SJSA1 (cell line): ENCODE results near the gene NKTR. TPM values are rescaled to one million over a fixed set of nuclear protein-coding genes. Genes with fewer than 3 reads are reported as not detected.
"Not testable (repeated sequence)": the region's sequence is repeated elsewhere in the genome, so short reads cannot be mapped to it uniquely, and the experiment has no call there.

Experiments
- DNase-seq, 2 experiments: peaks; one replicate each; pipeline ENCODE4 v3.0.0-alpha.2; 2015 to 2020; ENCODE audit warnings: low spot score in 2 of 2, low read depth in 1 of 2
- H3K27ac ChIP-seq: fragments of 250-450 bp; sonication (Bioruptor Pico); 2 replicates; pipeline ENCODE4 v1.5.1; 2020; ENCODE audit warnings: mild to moderate bottlenecking, moderate library complexity
- H3K27me3 ChIP-seq: fragments of 250-450 bp; sonication (Bioruptor Pico); replicated peaks from 2 replicates; pipeline ENCODE4 v1.5.1; 2020; ENCODE audit warnings: mild to moderate bottlenecking, moderate library complexity
- H3K36me3 ChIP-seq: fragments of 250-450 bp; sonication (Bioruptor Pico); 2 replicates; pipeline ENCODE4 v1.5.1; 2020; ENCODE audit warnings: mild to moderate bottlenecking
- H3K4me1 ChIP-seq: fragments of 250-450 bp; sonication (Bioruptor Pico); replicated peaks from 2 replicates; pipeline ENCODE4 v1.6.1; 2021; ENCODE audit warnings: mild to moderate bottlenecking
- H3K4me3 ChIP-seq: fragments of 250-450 bp; sonication (Bioruptor Pico); 2 replicates; pipeline ENCODE4 v1.5.1; 2020; ENCODE audit warnings: mild to moderate bottlenecking
- H3K9me3 ChIP-seq: fragments of 250-450 bp; sonication (Bioruptor Pico); replicated peaks from 2 replicates; pipeline ENCODE4 v1.5.1; 2020; ENCODE audit warnings: mild to moderate bottlenecking
- total RNA-seq: library from RNA; depleted of rRNA; stranded (reverse); fragments of >200 nt; shearing (Covaris generic); gene quantifications from 2 replicates; pipeline ENCODE4 v1.2.3, GENCODE V29; 2014

Gene NKTR
- total RNA-seq, 1 experiment from 2014 or later: 33.7 TPM

- Histone ChIP-seq H3K27ac (peak overlapping the region; percentile 85), H3K9me3 (no peaks in the 10 kb centered on the region), H3K36me3 (peaks cover 18% of the 10 kb centered on the region), H3K4me3 (peak overlapping the region; percentile 94), H3K4me1 (peaks cover 12% of the 10 kb centered on the region), H3K27me3 (no peaks in the 10 kb centered on the region)
- no peak for DNase-seq
Observed at GRCh38 chr3:42582474-42583070, 17.9 kb upstream of the NKTR start.

- Histone ChIP-seq H3K27me3 (no peaks in the 10 kb centered on the region), H3K4me3 (no peak overlapping the region), H3K27ac (no peak overlapping the region), H3K36me3 (peaks cover 19% of the 10 kb centered on the region), H3K4me1 (peaks cover 11% of the 10 kb centered on the region), H3K9me3 (no peaks in the 10 kb centered on the region)
- no peak for DNase-seq
Observed at GRCh38 chr3:42588625-42589024, 11.9 kb upstream of the NKTR start.

- H3K27me3 ChIP-seq: no peaks in the 10 kb centered on the region
- H3K4me3 ChIP-seq: peak overlapping the region; percentile 42
- H3K4me1 ChIP-seq: peaks cover 11% of the 10 kb centered on the region
- no peak overlapping the region for H3K27ac ChIP-seq
- peaks cover 26% of the 10 kb centered on the region for H3K36me3 ChIP-seq
- no peak for DNase-seq
- H3K9me3 ChIP-seq: no peaks in the 10 kb centered on the region
Observed at GRCh38 chr3:42589382-42590109, 10.9 kb upstream of the NKTR start.

GRCh38 chr3:42590989-42591756 lies 9.3 kb upstream of the NKTR start:
- Histone ChIP-seq H3K4me1 (peaks cover 11% of the 10 kb centered on the region), H3K36me3 (peaks cover 37% of the 10 kb centered on the region), H3K27me3 (no peaks in the 10 kb centered on the region), H3K4me3 (peak overlapping the region; percentile 42), H3K9me3 (no peaks in the 10 kb centered on the region), H3K27ac (no peak overlapping the region)
- DNase-seq: peak in 1 of 2 experiments; percentile 28

GRCh38 chr3:42591811-42592210 lies 8.7 kb upstream of the NKTR start:
- no peak overlapping the region for H3K27ac ChIP-seq
- no peaks in the 10 kb centered on the region for H3K27me3 ChIP-seq
- H3K9me3 ChIP-seq: no peaks in the 10 kb centered on the region
- peaks cover 11% of the 10 kb centered on the region for H3K4me1 ChIP-seq
- no peak for DNase-seq
- H3K4me3 ChIP-seq: no peak overlapping the region
- H3K36me3 ChIP-seq: peaks cover 37% of the 10 kb centered on the region

- Histone ChIP-seq H3K36me3 (peaks cover 37% of the 10 kb centered on the region), H3K4me3 (no peak overlapping the region), H3K27me3 (no peaks in the 10 kb centered on the region), H3K27ac (no peak overlapping the region), H3K9me3 (no peaks in the 10 kb centered on the region), H3K4me1 (peaks cover 11% of the 10 kb centered on the region)
- DNase-seq: no peak
Observed at GRCh38 chr3:42593635-42594034, 6.9 kb upstream of the NKTR start.

GRCh38 chr3:42595682-42596081 lies 4.8 kb upstream of the NKTR start:
- Histone ChIP-seq H3K9me3 (no peaks in the 10 kb centered on the region), H3K27ac (no peak overlapping the region), H3K4me3 (no peak overlapping the region), H3K27me3 (no peaks in the 10 kb centered on the region), H3K36me3 (peaks cover 37% of the 10 kb centered on the region), H3K4me1 (peaks cover 7% of the 10 kb centered on the region; the same call in 1 of the 2 replicates)
- DNase-seq: no peak

GRCh38 chr3:42597098-42597497 lies 3.4 kb upstream of the NKTR start:
- H3K4me1 ChIP-seq, H3K27ac ChIP-seq, H3K4me3 ChIP-seq, H3K9me3 ChIP-seq, H3K27me3 ChIP-seq, DNase-seq: not testable (repeated sequence)
- peaks cover 35% of the 10 kb centered on the region for H3K36me3 ChIP-seq

GRCh38 chr3:42600958-42601675 lies 631 bp downstream of the NKTR start:
- Histone ChIP-seq H3K4me3 (peak overlapping the region; percentile 82), H3K9me3 (no peaks in the 10 kb centered on the region), H3K27ac (peak overlapping the region; percentile 77), H3K27me3 (no peaks in the 10 kb centered on the region), H3K36me3 (peaks cover 22% of the 10 kb centered on the region), H3K4me1 (peaks cover 8% of the 10 kb centered on the region)
- peak; percentile 56 to 71 for DNase-seq

- Histone ChIP-seq H3K9me3 (no peaks in the 10 kb centered on the region), H3K27me3 (no peaks in the 10 kb centered on the region), H3K27ac (no peak overlapping the region), H3K4me1 (peaks cover 8% of the 10 kb centered on the region), H3K4me3 (peak overlapping the region; percentile 82), H3K36me3 (peaks cover 29% of the 10 kb centered on the region)
- no peak for DNase-seq
Observed at GRCh38 chr3:42601896-42602581, 1.6 kb downstream of the NKTR start.

- DNase-seq: no peak
- Histone ChIP-seq H3K27ac (no peak overlapping the region), H3K36me3 (peaks cover 34% of the 10 kb centered on the region), H3K4me3 (no peak overlapping the region), H3K4me1 (peaks cover 8% of the 10 kb centered on the region), H3K9me3 (no peaks in the 10 kb centered on the region), H3K27me3 (no peaks in the 10 kb centered on the region)
Observed at GRCh38 chr3:42602961-42603360, 2.5 kb downstream of the NKTR start.

- Histone ChIP-seq H3K36me3 (peaks cover 50% of the 10 kb centered on the region), H3K9me3 (no peaks in the 10 kb centered on the region), H3K4me1 (peaks cover 8% of the 10 kb centered on the region), H3K27me3 (no peaks in the 10 kb centered on the region), H3K27ac (no peak overlapping the region), H3K4me3 (no peak overlapping the region)
- DNase-seq: no peak
Observed at GRCh38 chr3:42605546-42606173, 5.2 kb downstream of the NKTR start.

GRCh38 chr3:42608581-42608980 lies 8.1 kb downstream of the NKTR start:
- DNase-seq: no peak
- Histone ChIP-seq H3K27ac (no peak overlapping the region), H3K36me3 (peaks cover 57% of the 10 kb centered on the region), H3K4me1 (no peaks in the 10 kb centered on the region), H3K4me3 (no peak overlapping the region), H3K9me3 (no peaks in the 10 kb centered on the region), H3K27me3 (no peaks in the 10 kb centered on the region)
